ENCODE measurements around the gene CDH24.

DNA sequence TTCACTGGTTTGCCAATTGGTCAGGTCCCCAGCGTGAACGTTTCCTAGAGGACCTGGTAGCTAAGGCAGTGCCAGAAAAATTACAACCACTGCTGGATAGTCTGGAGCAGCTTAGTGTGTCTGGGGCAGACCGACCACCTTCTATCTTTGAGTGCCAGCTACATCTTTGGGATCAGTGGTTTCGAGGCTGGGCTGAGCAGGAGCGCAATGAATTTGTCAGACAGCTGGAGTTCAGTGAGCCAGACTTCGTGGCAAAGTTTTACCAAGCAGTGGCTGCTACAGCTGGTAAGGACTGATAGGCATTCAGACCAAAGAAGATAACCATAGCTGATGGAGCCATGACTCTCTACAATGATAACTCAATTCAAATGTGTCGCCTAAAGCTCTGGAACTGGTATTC, 40.5 kb upstream of the CDH24 start:
- TF ChIP-seq EZH2 (IDR thresholded peaks at IDR 0.05; ENCODE audit: insufficient read depth, poor library complexity, severe bottlenecking) (no peak), EZH2phosphoT487 (IDR thresholded peaks at IDR 0.05; ENCODE audit: insufficient read depth, low read depth) (no peak)

Data from GM23248 (cell line).